ENCODE results near the gene YDJC.
"Not testable (repeated sequence)": the region's sequence is repeated elsewhere in the genome, so short reads cannot be mapped to it uniquely, and the experiment has no call there.

The YDJC gene

GRCh38 chr22:21650823-21651520, 21.1 kb upstream of the YDJC start:
- H3K9ac ChIP-seq (ENCODE audit: low read length), result peak overlapping the region; percentile 96
- H3K27me3 ChIP-seq (ENCODE audit: control insufficient read depth, insufficient read depth, low read length), result no peaks in the 10 kb centered on the region
- H3K9me3 ChIP-seq (ENCODE audit: control insufficient read depth, insufficient read depth, low read depth, low read length), result no peaks in the 10 kb centered on the region
- peak overlapping the region; percentile 93 for H3K4me3 ChIP-seq (ENCODE audit: low read depth, low read length)
- H3K36me3 ChIP-seq (ENCODE audit: control insufficient read depth, insufficient read depth, low read length), result peaks cover 29% of the 10 kb centered on the region
- H3K27ac ChIP-seq (ENCODE audit: low read depth, low read length), result peak overlapping the region; percentile 78; the same call in 1 of the 2 replicates
- H3K4me1 ChIP-seq (ENCODE audit: control insufficient read depth, insufficient read depth, low read length), result peaks cover 18% of the 10 kb centered on the region

GRCh38 chr22:21650280-21650679, 20.5 kb upstream of the YDJC start:
- Histone ChIP-seq H3K27me3 (ENCODE audit: control insufficient read depth, insufficient read depth, low read length) (no peaks in the 10 kb centered on the region), H3K36me3 (ENCODE audit: control insufficient read depth, insufficient read depth, low read length) (peaks cover 29% of the 10 kb centered on the region), H3K4me1 (ENCODE audit: control insufficient read depth, insufficient read depth, low read length) (peaks cover 18% of the 10 kb centered on the region), H3K4me3 (ENCODE audit: low read depth, low read length) (no peak overlapping the region), H3K27ac (ENCODE audit: low read depth, low read length) (no peak overlapping the region), H3K9ac (ENCODE audit: low read length) (no peak overlapping the region), H3K9me3 (ENCODE audit: control insufficient read depth, insufficient read depth, low read depth, low read length) (no peaks in the 10 kb centered on the region)

- H3K9ac ChIP-seq (ENCODE audit: low read length), result no peak overlapping the region
- peaks cover 19% of the 10 kb centered on the region for H3K36me3 ChIP-seq (ENCODE audit: control insufficient read depth, insufficient read depth, low read length)
- peaks cover 12% of the 10 kb centered on the region for H3K4me1 ChIP-seq (ENCODE audit: control insufficient read depth, insufficient read depth, low read length)
- no peaks in the 10 kb centered on the region for H3K9me3 ChIP-seq (ENCODE audit: control insufficient read depth, insufficient read depth, low read depth, low read length)
- no peak overlapping the region for H3K4me3 ChIP-seq (ENCODE audit: low read depth, low read length)
- H3K27me3 ChIP-seq (ENCODE audit: control insufficient read depth, insufficient read depth, low read length), result no peaks in the 10 kb centered on the region
- no peak overlapping the region for H3K27ac ChIP-seq (ENCODE audit: low read depth, low read length)
These were observed 17.1 kb upstream of the YDJC start for GRCh38 chr22:21646608-21647590.

GRCh38 chr22:21645513-21645912, 15.7 kb upstream of the YDJC start:
- H3K4me3 ChIP-seq (ENCODE audit: low read depth, low read length); H3K9ac ChIP-seq (ENCODE audit: low read length); H3K9me3 ChIP-seq (ENCODE audit: control insufficient read depth, insufficient read depth, low read depth, low read length); H3K27ac ChIP-seq (ENCODE audit: low read depth, low read length); H3K27me3 ChIP-seq (ENCODE audit: control insufficient read depth, insufficient read depth, low read length); H3K4me1 ChIP-seq (ENCODE audit: control insufficient read depth, insufficient read depth, low read length): not testable (repeated sequence)
- H3K36me3 ChIP-seq (ENCODE audit: control insufficient read depth, insufficient read depth, low read length), result peaks cover 19% of the 10 kb centered on the region

GRCh38 chr22:21643533-21644357, 13.9 kb upstream of the YDJC start:
- no peak overlapping the region for H3K27ac ChIP-seq (ENCODE audit: low read depth, low read length)
- no peaks in the 10 kb centered on the region for H3K9me3 ChIP-seq (ENCODE audit: control insufficient read depth, insufficient read depth, low read depth, low read length)
- peak overlapping the region; percentile 96; the same call in 1 of the 2 replicates for H3K4me3 ChIP-seq (ENCODE audit: low read depth, low read length)
- H3K27me3 ChIP-seq (ENCODE audit: control insufficient read depth, insufficient read depth, low read length), result peaks cover 4% of the 10 kb centered on the region; the same call in 1 of the 2 replicates
- H3K4me1 ChIP-seq (ENCODE audit: control insufficient read depth, insufficient read depth, low read length), result peaks cover 7% of the 10 kb centered on the region; the same call in 1 of the 2 replicates
- H3K9ac ChIP-seq (ENCODE audit: low read length), result no peak overlapping the region
- H3K36me3 ChIP-seq (ENCODE audit: control insufficient read depth, insufficient read depth, low read length), result peaks cover 15% of the 10 kb centered on the region

GRCh38 chr22:21642584-21643448, 13.0 kb upstream of the YDJC start:
- Histone ChIP-seq H3K27ac (ENCODE audit: low read depth, low read length) (peak overlapping the region; percentile 9; the same call in 1 of the 2 replicates), H3K4me1 (ENCODE audit: control insufficient read depth, insufficient read depth, low read length) (peaks cover 7% of the 10 kb centered on the region; the same call in 1 of the 2 replicates), H3K9ac (ENCODE audit: low read length) (peak overlapping the region; percentile 90), H3K4me3 (ENCODE audit: low read depth, low read length) (peak overlapping the region; percentile 96), H3K27me3 (ENCODE audit: control insufficient read depth, insufficient read depth, low read length) (peaks cover 4% of the 10 kb centered on the region; the same call in 1 of the 2 replicates), H3K9me3 (ENCODE audit: control insufficient read depth, insufficient read depth, low read depth, low read length) (no peaks in the 10 kb centered on the region), H3K36me3 (ENCODE audit: control insufficient read depth, insufficient read depth, low read length) (peaks cover 14% of the 10 kb centered on the region)

- peaks cover 7% of the 10 kb centered on the region; the same call in 1 of the 2 replicates for H3K4me1 ChIP-seq (ENCODE audit: control insufficient read depth, insufficient read depth, low read length)
- H3K27ac ChIP-seq (ENCODE audit: low read depth, low read length), result peak within 1 kb of the TSS; percentile 9; the same call in 1 of the 2 replicates
- H3K36me3 ChIP-seq (ENCODE audit: control insufficient read depth, insufficient read depth, low read length), result peaks cover 14% of the 10 kb centered on the region
- H3K9me3 ChIP-seq (ENCODE audit: control insufficient read depth, insufficient read depth, low read depth, low read length), result no peaks in the 10 kb centered on the region
- peak within 1 kb of the TSS; percentile 96 for H3K4me3 ChIP-seq (ENCODE audit: low read depth, low read length)
- peak within 1 kb of the TSS; percentile 90 for H3K9ac ChIP-seq (ENCODE audit: low read length)
- H3K27me3 ChIP-seq (ENCODE audit: control insufficient read depth, insufficient read depth, low read length), result peaks cover 4% of the 10 kb centered on the region; the same call in 1 of the 2 replicates
These were observed 12.2 kb upstream of the YDJC start, which contains the start of gene SDF2L1 for GRCh38 chr22:21641789-21642583. Gene SDF2L1, plus strand, starts transcription at chr22:21642302. Its CDS starts 35 bp downstream, at chr22:21642337.

GRCh38 chr22:21641417-21641788, 11.6 kb upstream of the YDJC start:
- Histone ChIP-seq H3K4me3 (ENCODE audit: low read depth, low read length) (peak overlapping the region; percentile 96), H3K27me3 (ENCODE audit: control insufficient read depth, insufficient read depth, low read length) (peaks cover 4% of the 10 kb centered on the region; the same call in 1 of the 2 replicates), H3K9me3 (ENCODE audit: control insufficient read depth, insufficient read depth, low read depth, low read length) (no peaks in the 10 kb centered on the region), H3K27ac (ENCODE audit: low read depth, low read length) (no peak overlapping the region), H3K36me3 (ENCODE audit: control insufficient read depth, insufficient read depth, low read length) (peaks cover 12% of the 10 kb centered on the region), H3K9ac (ENCODE audit: low read length) (peak overlapping the region; percentile 90), H3K4me1 (ENCODE audit: control insufficient read depth, insufficient read depth, low read length) (peaks cover 7% of the 10 kb centered on the region; the same call in 1 of the 2 replicates)

- no peak overlapping the region for H3K9ac ChIP-seq (ENCODE audit: low read length)
- H3K27ac ChIP-seq (ENCODE audit: low read depth, low read length), result no peak overlapping the region
- no peaks in the 10 kb centered on the region for H3K9me3 ChIP-seq (ENCODE audit: control insufficient read depth, insufficient read depth, low read depth, low read length)
- peaks cover 9% of the 10 kb centered on the region for H3K36me3 ChIP-seq (ENCODE audit: control insufficient read depth, insufficient read depth, low read length)
- 0 out of 2 replicates have a peak overlapping the region, but pooled peaks have one; percentile 96 for H3K4me3 ChIP-seq (ENCODE audit: low read depth, low read length)
- H3K27me3 ChIP-seq (ENCODE audit: control insufficient read depth, insufficient read depth, low read length), result peaks cover 7% of the 10 kb centered on the region; the same call in 1 of the 2 replicates
- peaks cover 7% of the 10 kb centered on the region; the same call in 1 of the 2 replicates for H3K4me1 ChIP-seq (ENCODE audit: control insufficient read depth, insufficient read depth, low read length)
These were observed 11.0 kb upstream of the YDJC start for GRCh38 chr22:21640810-21641209.

Data from HUES6 (cell line).